GM12864 (cell line): ENCODE results near the gene TSPAN15.
A peak's percentile ranks its signal among the peaks of the same experiment; 100 is the strongest.
"Not testable (repeated sequence)": the region's sequence is repeated elsewhere in the genome, so short reads cannot be mapped to it uniquely, and the experiment has no call there.

Source experiments
- DNase-seq: peaks from one replicate; pipeline ENCODE4 v3.0.0-alpha.2; 2011; ENCODE audit warnings: low read depth
- H3K4me3 ChIP-seq: 2 replicates; pipeline ENCODE4 v1.5.1; 2011; ENCODE audit warnings: mild to moderate bottlenecking, low read depth, low read length, control low read depth
- CTCF ChIP-seq: IDR thresholded peaks from 2 replicates; pipeline ENCODE4 v1.5.1; 2011; ENCODE audit warnings: low read depth, mild to moderate bottlenecking, moderate library complexity, low read length, control low read depth, inconsistent platforms; ENCODE audit errors: missing control alignments

The TSPAN15 gene

GRCh38 chr10:69445041-69445440, 6.2 kb upstream of the TSPAN15 start:
- TF ChIP-seq CTCF, result no peak
- no peak for DNase-seq
- H3K4me3 ChIP-seq, result no peak overlapping the region

- no peak for DNase-seq
- no peak overlapping the region for H3K4me3 ChIP-seq
- TF ChIP-seq CTCF, result no peak
Measured at GRCh38 chr10:69446229-69446628, 5.0 kb upstream of the TSPAN15 start.

GRCh38 chr10:69446650-69447151, 4.6 kb upstream of the TSPAN15 start:
- no peak overlapping the region for H3K4me3 ChIP-seq
- DNase-seq, result no peak
- TF ChIP-seq CTCF, result no peak

GRCh38 chr10:69449841-69450240, 1.4 kb upstream of the TSPAN15 start:
- no peak for DNase-seq
- H3K4me3 ChIP-seq, result no peak overlapping the region
- peak; percentile 73 for TF ChIP-seq CTCF

GRCh38 chr10:69450395-69450794, 870 bp upstream of the TSPAN15 start:
- DNase-seq, H3K4me3 ChIP-seq: not testable (repeated sequence)

- peak overlapping the region; percentile 63 for H3K4me3 ChIP-seq
- DNase-seq, result no peak
- no peak for TF ChIP-seq CTCF
Measured at GRCh38 chr10:69451784-69452251, 553 bp downstream of the TSPAN15 start.

GRCh38 chr10:69452676-69453415, 1.6 kb downstream of the TSPAN15 start:
- H3K4me3 ChIP-seq, result no peak overlapping the region
- no peak for TF ChIP-seq CTCF
- DNase-seq, result no peak
